ENCODE data around the gene NELFB. TPM values are rescaled to one million over a fixed set of nuclear protein-coding genes. Genes with fewer than 3 reads are reported as not detected.

NELFB gene
- total and polyA plus RNA-seq, 9 of the 15 experiments (the other 6 are each of a cell fraction or from before 2014, with no cell fraction given) = 0.24 to 84.0 (median 29.7) TPM

DNA sequence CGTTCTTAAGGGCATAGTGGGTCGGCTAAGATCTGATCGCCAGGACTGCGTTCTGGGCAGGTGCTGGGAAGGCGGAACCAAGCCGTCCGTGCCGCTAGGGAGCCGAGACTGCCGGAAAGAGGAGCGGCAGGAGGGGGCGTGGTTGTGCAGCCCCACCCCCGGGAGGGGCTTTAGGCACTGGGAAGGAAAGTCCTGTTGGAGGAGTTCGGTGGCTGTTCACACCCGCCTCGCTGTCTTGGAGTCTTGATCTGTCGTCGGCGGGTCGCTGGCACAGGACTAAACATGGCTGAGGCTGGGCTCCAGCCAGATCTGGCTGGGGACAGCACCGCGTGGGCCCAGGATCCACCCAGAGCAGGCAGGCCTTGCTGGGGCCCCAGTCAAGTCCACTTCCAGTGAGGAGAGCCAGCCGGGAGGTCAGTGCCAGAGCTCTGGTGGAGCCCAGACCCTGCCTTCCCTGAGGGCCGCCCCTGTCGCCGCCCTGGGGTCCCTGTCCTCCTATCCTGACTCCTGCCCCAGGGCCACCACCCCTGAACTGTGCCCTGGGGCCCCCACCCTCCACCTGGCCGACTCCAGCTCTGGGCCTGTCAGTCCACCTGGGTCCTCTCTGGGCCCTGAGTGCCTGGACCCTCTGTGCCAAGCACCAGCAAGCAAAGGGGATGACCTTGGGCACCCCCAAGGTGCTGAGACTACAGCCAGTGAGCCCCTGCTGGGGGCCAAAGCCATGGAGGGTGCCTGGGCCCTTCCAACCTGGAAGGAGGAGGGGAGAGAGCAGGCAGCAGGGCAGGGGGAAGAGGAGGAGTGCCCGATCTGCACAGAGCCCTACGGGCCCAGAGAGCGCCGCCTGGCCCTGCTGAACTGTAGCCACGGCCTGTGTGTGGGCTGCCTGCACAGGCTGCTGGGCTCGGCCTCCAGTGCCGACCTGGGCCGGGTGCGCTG, 37.6 kb upstream of the NELFB start:
- Histone ChIP-seq H2AFZ (ENCODE audit: low read depth, low read length) (peak overlapping the region; percentile 35; the same call in 1 of the 2 replicates), H4K20me1 (replicated peaks; ENCODE audit: control insufficient read depth, insufficient read depth, low read length) (no peaks in the 10 kb centered on the region), H3K4me3 (peak overlapping the region; percentile 40), H3K4me2 (ENCODE audit: insufficient read depth, low read length) (peak overlapping the region; percentile 82), H3K36me3 (ENCODE audit: control insufficient read depth, insufficient read depth, low read length) (peaks cover 35% of the 10 kb centered on the region; the same call in 2 of the 3 replicates), H3K27me3 (ENCODE audit: control insufficient read depth in 2 of 2, insufficient read depth in 2 of 2, low read length in 2 of 2) (no peaks in the 10 kb centered on the region), H3K4me1 (replicated peaks in 1 of 2; ENCODE audit: control insufficient read depth in 2 of 2, insufficient read depth in 2 of 2, low read length in 2 of 2) (peaks cover 28 to 88% of the 10 kb centered on the region in 2 experiments), H3K79me2 (ENCODE audit: control insufficient read depth, insufficient read depth, low read length) (peaks cover 18% of the 10 kb centered on the region; the same call in 2 of the 3 replicates), H3K9ac (ENCODE audit: insufficient read depth in 1 of 2, low read depth in 2 of 2, low read length in 2 of 2) (peak overlapping the region; percentile 76 to 92), H3K9me3 (replicated peaks; ENCODE audit: control insufficient read depth, insufficient read depth, low read depth, low read length) (no peaks in the 10 kb centered on the region), H3K27ac (ENCODE audit: extremely low read depth, low read depth, low read length) (peak overlapping the region; percentile 72), H3K9me1 (ENCODE audit: control insufficient read depth, insufficient read depth, low read length) (no peaks in the 10 kb centered on the region)
- intact Hi-C loops (cut with micrococcal nuclease) (loop anchor here (2.0 kb wide), 1 partner anchor 17 kb away; the partner anchor contains the start of gene TPRN), in situ Hi-C loops (cut with MboI) (no loop called here)
- peak; percentile 88 for ATAC-seq
- peak; percentile 98 for FAIRE-seq
- POLR2A ChIA-PET = interaction anchor here (0.5 to 2.1 kb wide), 9 partner anchors 8 to 90 kb away, joined by 3 to 13 read pairs (median 4); no protein-coding TSS in a partner anchor
- 15% methylated on average over 30 of the region's 36 CpGs for WGBS (ENCODE audit: insufficient coverage, low coverage, missing lambda C conversion rate)
- DNase-seq (ENCODE audit: extremely low read depth in 1 of 4, low spot score in 3 of 4) = peak; percentile 84 to 92 (median 88)
- CTCF ChIA-PET (ENCODE audit: low intra/inter-chr PET ratio) = no interaction called here
- BruUV-seq (replicated peaks) = TSS peak; percentile 37
- TF ChIP-seq CTBP1 (IDR thresholded peaks at IDR 0.05; ENCODE audit: borderline replicate concordance) = peak; percentile 58; the same call in 1 of the 2 replicates
- TF ChIP-seq BHLHE40 (IDR thresholded peaks at IDR 0.05; ENCODE audit: low read length) = peak; percentile 83
- TF ChIP-seq ZNF140 (CRISPR knock-in tag; IDR thresholded peaks at IDR 0.05) = no peak
- no peak for TF ChIP-seq TFAM (CRISPR knock-in tag; conservative IDR thresholded peaks at IDR 0.05)
- 0 out of 2 replicates have a peak, but pooled peaks have one; percentile 31 for TF ChIP-seq ZEB2 (IDR thresholded peaks at IDR 0.05)
- TF ChIP-seq ARID4B (CRISPR knock-in tag; IDR thresholded peaks at IDR 0.05) = peak; percentile 35; the same call in 1 of the 2 replicates
- 0 out of 2 replicates have a peak, but pooled peaks have one; percentile 18 for TF ChIP-seq ESRRA (IDR thresholded peaks at IDR 0.05; ENCODE audit: borderline replicate concordance, low read depth)
- peak; percentile 74 for TF ChIP-seq RBFOX2 (IDR thresholded peaks at IDR 0.05; ENCODE audit: low read depth, low read length)
- TF ChIP-seq ZNF24 (IDR thresholded peaks at IDR 0.05) = no peak
